Neural cell (in vitro differentiated cells): ENCODE results near the gene PBX3. TPM values are rescaled to one million over a fixed set of nuclear protein-coding genes. Genes with fewer than 3 reads are reported as not detected.

Experiments
- H2AFZ ChIP-seq: fragments of 200-600, 300-800 bp; sonication (generic), shearing (Covaris generic); 2 replicates; pipeline ENCODE4 v1.6.0; 2014; ENCODE audit warnings: low read depth, mild to moderate bottlenecking, antibody characterized with exemption, low read length, moderate library complexity
- H3F3A ChIP-seq: fragments of 200-600 bp; shearing (Covaris generic); 2 replicates; pipeline ENCODE4 v1.6.1; 2016; ENCODE audit warnings: mild to moderate bottlenecking, moderate library complexity, mixed read lengths, antibody characterized with exemption, low read length; ENCODE audit not compliant: insufficient read depth, poor library complexity, severe bottlenecking
- H3K27ac ChIP-seq: fragments of 200-600, 300-800 bp; sonication (generic), shearing (Covaris generic); 2 replicates; pipeline ENCODE4 v1.5.1; 2014; ENCODE audit warnings: mild to moderate bottlenecking, low read length, moderate library complexity
- H3K27me3 ChIP-seq: fragments of 300-800, 200-600 bp; sonication (generic), shearing (Covaris generic); 2 replicates; pipeline ENCODE4 v1.6.0; 2014; ENCODE audit warnings: mild to moderate bottlenecking, low read depth, low read length, moderate library complexity; ENCODE audit not compliant: insufficient read depth
- H3K36me3 ChIP-seq: fragments of 300-800, 200-600 bp; sonication (generic), shearing (Covaris generic); 2 replicates; pipeline ENCODE4 v1.5.1; 2014; ENCODE audit warnings: mild to moderate bottlenecking, antibody characterized with exemption, low read length, moderate library complexity; ENCODE audit not compliant: insufficient read depth
- H3K4me2 ChIP-seq: fragments of 300-800, 200-600 bp; sonication (generic), shearing (Covaris generic); 2 replicates; pipeline ENCODE4 v1.6.0; 2014; ENCODE audit warnings: mild to moderate bottlenecking, low read length
- H3K4me3 ChIP-seq: fragments of 300-800, 200-600 bp; sonication (generic), shearing (Covaris generic); 2 replicates; pipeline ENCODE4 v1.5.1; 2014; ENCODE audit warnings: mild to moderate bottlenecking, low read length, moderate library complexity
- H3K79me2 ChIP-seq: fragments of 200-600 bp; shearing (Covaris generic); replicated peaks from 2 replicates; pipeline ENCODE4 v1.6.0; 2014; ENCODE audit warnings: mild to moderate bottlenecking, low read length, moderate library complexity; ENCODE audit not compliant: insufficient read depth
- H3K9ac ChIP-seq: fragments of 300-800, 200-600 bp; sonication (generic), shearing (Covaris generic); 2 replicates; pipeline ENCODE4 v1.6.1; 2016; ENCODE audit warnings: mild to moderate bottlenecking, low read length, mixed read lengths
- H3K9me2 ChIP-seq: fragments of 200-600 bp; shearing (Covaris generic); 2 replicates; pipeline ENCODE4 v1.6.1; 2016; ENCODE audit warnings: mild to moderate bottlenecking, low read length, mixed read lengths; ENCODE audit not compliant: insufficient read depth
- H3K9me3 ChIP-seq: fragments of 200-600, 300-800 bp; sonication (generic), shearing (Covaris generic); 2 replicates; pipeline ENCODE4 v1.6.1; 2016; ENCODE audit warnings: mild to moderate bottlenecking, mixed run types, low read length, moderate library complexity, mixed read lengths
- H4K20me1 ChIP-seq: fragments of 200-600 bp; shearing (Covaris generic); 2 replicates; pipeline ENCODE4 v1.6.1; 2016; ENCODE audit warnings: mild to moderate bottlenecking, mixed run types; ENCODE audit not compliant: insufficient read depth
- CTCF ChIP-seq: fragments of 450-650 bp; IDR thresholded peaks from 2 replicates; pipeline ENCODE4 v1.5.1; 2014; ENCODE audit warnings: antibody characterized with exemption, mild to moderate bottlenecking, moderate library complexity; ENCODE audit not compliant: poor library complexity, severe bottlenecking
- EP300 ChIP-seq: fragments of 450-650 bp; conservative IDR thresholded peaks from 2 replicates; pipeline ENCODE4 v1.6.1; 2014; ENCODE audit warnings: antibody characterized with exemption, mild to moderate bottlenecking, moderate library complexity; ENCODE audit not compliant: poor library complexity, severe bottlenecking
- EZH2 ChIP-seq: fragments of 200-600, 300-800 bp; shearing (Covaris generic), sonication (generic); IDR thresholded peaks from 2 replicates; pipeline ENCODE4 v1.6.1; 2014; ENCODE audit warnings: antibody characterized with exemption, low read length, borderline replicate concordance, mild to moderate bottlenecking; ENCODE audit not compliant: insufficient read depth, poor library complexity, severe bottlenecking
- MXI1 ChIP-seq: fragments of 450-650 bp; conservative IDR thresholded peaks from 2 replicates; pipeline ENCODE4 v1.6.1; 2014; ENCODE audit warnings: antibody characterized with exemption, mild to moderate bottlenecking; ENCODE audit not compliant: poor library complexity, severe bottlenecking
- POLR2AphosphoS5 ChIP-seq: IDR thresholded peaks from 2 replicates; pipeline ENCODE4 v1.6.1; 2012
- RAD21 ChIP-seq: fragments of 450-650 bp; conservative IDR thresholded peaks from 2 replicates; pipeline ENCODE4 v1.6.1; 2014; ENCODE audit warnings: antibody characterized with exemption, mild to moderate bottlenecking, moderate library complexity
- REST ChIP-seq: IDR thresholded peaks from 2 replicates; pipeline ENCODE4 v1.6.1; 2012; ENCODE audit warnings: borderline replicate concordance
- SMC3 ChIP-seq: fragments of 450-650 bp; conservative IDR thresholded peaks from 2 replicates; pipeline ENCODE4 v1.6.1; 2014; ENCODE audit warnings: antibody characterized with exemption, mild to moderate bottlenecking, moderate library complexity; ENCODE audit not compliant: poor library complexity
- TAF1 ChIP-seq: IDR thresholded peaks from 2 replicates; pipeline ENCODE4 v1.6.1; 2012; ENCODE audit warnings: low read depth
- polyA plus RNA-seq: library from polyadenylated mRNA; depleted of rRNA; stranded (reverse); fragments of >200 nt; gene quantifications from 2 replicates; pipeline ENCODE4 v1.2.3, GENCODE V29; 2014

PBX3 gene
- polyA plus RNA-seq, 1 donor from 2014 or later: 398 TPM

GRCh38 chr9:125867751-125868415, 120.7 kb downstream of the PBX3 start:
- no peak overlapping the region for H3K27ac ChIP-seq
- H3K9me3 ChIP-seq: no peaks in the 10 kb centered on the region
- no peak overlapping the region for H3K4me3 ChIP-seq
- no peaks in the 10 kb centered on the region for H3K27me3 ChIP-seq
- no peak overlapping the region for H3K9ac ChIP-seq
- peaks cover 81% of the 10 kb centered on the region for H3K79me2 ChIP-seq
- H4K20me1 ChIP-seq: no peaks in the 10 kb centered on the region
- H2AFZ ChIP-seq: no peak overlapping the region
- no peaks in the 10 kb centered on the region for H3F3A ChIP-seq
- TF ChIP-seq SMC3 (no peak), TAF1 (no peak), CTCF (no peak), POLR2AphosphoS5 (no peak), MXI1 (no peak), EP300 (no peak), RAD21 (no peak), EZH2 (no peak), REST (no peak)
- H3K9me2 ChIP-seq: no peaks in the 10 kb centered on the region
- no peaks in the 10 kb centered on the region for H3K36me3 ChIP-seq
- H3K4me2 ChIP-seq: no peak overlapping the region

GRCh38 chr9:125878164-125878631, 131.0 kb downstream of the PBX3 start:
- Histone ChIP-seq H3K4me3 (peak overlapping the region; percentile 57), H2AFZ (no peak overlapping the region), H3K9me2 (no peaks in the 10 kb centered on the region), H4K20me1 (no peaks in the 10 kb centered on the region), H3K36me3 (no peaks in the 10 kb centered on the region), H3K4me2 (peak overlapping the region; percentile 48), H3K27me3 (no peaks in the 10 kb centered on the region), H3F3A (peaks cover 16% of the 10 kb centered on the region), H3K79me2 (peaks cover 60% of the 10 kb centered on the region), H3K27ac (peak overlapping the region; percentile 90), H3K9me3 (no peaks in the 10 kb centered on the region), H3K9ac (peak overlapping the region; percentile 44)
- TF ChIP-seq EZH2 (no peak), EP300 (peak; percentile 89), REST (peak; percentile 62), POLR2AphosphoS5 (peak; percentile 59), CTCF (no peak)
